ENCODE results near the gene EIPR1.

The EIPR1 gene

DNA sequence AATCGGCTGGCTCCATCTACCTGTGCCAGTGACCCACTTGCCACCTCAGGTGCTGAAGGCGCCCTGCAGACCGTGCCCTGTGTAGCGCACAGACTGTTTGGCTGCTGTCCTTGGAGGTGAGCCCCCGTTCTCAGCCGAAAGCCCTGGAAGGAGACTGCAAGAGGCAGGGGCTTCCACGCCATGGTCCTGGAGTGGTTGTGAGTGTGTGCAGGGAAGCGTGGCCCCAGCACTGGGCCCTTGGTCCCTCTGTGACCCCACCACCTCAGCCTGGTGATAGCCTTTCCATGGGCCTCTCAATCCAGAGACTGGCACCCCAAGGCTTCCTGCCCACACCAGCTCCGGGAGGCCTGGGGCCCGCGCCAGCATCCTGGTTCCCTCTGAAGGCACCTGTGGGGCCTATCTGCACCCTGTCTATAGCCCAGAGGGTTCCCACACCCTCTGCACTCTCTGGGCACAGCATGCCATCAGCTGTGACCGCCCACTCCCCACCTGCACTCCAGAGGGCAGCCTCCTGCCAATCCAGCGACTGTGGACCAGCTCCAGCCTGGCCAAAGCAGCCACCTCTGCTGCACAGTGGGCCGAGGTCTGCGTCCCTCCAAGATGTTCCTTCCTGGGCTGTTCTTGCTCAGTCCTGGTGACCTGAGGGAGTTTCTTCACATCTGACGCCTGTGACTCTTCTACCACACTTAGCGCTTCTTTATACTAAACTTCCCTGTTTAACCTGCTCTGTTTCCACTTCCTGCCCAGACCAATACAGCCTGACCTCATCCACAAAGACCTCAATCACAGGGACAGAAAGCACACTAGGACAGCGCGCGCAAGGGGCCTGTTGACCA, 109.5 kb downstream of the EIPR1 start:
- no peak for DNase-seq (ENCODE audit: low read depth)

- DNase-seq (ENCODE audit: low read depth), result no peak
These were observed 110.4 kb downstream of the EIPR1 start for GRCh38 chr2:3266925-3267867.

DNA sequence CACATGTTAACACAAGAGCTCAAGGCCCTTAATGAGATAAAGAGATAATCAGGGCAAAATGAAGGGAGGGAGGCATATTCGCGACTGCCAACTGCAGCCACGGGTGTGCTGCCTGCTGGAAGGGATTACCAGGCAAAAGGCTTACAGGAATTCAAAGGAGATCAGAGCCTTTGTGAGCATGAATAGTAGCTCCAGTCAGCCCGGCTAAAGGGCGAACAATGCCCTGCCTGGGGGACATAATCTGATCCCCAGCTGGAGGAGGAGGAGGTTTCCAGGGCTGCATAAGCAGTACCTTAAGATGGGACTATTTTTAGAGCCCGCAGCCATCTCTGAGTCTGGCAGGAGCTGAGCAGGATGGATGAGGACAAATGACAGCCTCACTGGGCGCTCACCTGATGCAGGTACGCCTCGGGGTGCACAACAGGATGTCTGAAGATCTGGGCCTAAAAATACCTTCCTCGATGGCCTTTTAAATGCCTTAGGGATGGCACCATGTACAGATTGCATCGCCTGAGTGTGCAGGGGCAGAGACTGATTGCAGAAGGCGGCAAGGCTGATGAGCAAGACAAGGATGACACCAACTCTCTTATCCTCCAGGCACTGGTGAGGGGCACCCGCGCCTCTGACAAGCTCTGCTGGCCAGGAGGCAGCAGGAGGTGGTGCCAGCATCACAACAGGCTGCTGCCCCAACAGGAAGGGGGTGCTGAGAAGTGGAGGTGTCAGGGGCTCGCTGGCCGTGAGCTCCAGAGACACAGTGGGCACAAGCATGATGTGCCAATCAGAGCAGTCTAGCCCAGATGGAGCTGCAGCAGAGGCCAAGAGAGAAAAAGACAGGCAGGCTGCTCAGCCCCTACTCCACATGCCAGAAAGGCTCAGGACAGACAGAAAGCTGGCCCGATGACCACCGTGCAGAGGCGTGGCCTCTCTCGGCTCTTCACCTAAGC, 111.4 kb downstream of the EIPR1 start:
- DNase-seq (ENCODE audit: low read depth), result no peak

DNA sequence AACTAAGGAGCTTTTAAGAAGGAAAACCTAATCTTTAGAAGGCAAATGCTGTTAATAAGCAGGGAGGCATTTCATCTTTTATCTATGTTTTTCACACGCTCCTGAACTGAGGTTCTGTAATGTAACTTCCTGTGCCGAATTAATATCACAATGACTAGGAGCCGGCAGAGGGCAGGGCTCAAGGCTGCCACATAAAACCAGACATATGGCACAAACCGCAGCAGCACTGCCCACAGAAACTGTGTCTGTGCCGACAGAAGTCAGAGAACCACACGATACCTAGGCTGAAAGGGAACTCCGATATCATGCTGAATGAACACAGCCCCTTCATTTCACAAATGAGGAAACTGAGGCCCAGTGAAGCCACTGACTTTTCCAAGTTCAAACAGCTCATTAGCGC, 112.1 kb downstream of the EIPR1 start:
- DNase-seq (ENCODE audit: low read depth), result no peak

- no peak for DNase-seq (ENCODE audit: low read depth)
These were observed 113.4 kb downstream of the EIPR1 start for GRCh38 chr2:3264010-3264744.

DNA sequence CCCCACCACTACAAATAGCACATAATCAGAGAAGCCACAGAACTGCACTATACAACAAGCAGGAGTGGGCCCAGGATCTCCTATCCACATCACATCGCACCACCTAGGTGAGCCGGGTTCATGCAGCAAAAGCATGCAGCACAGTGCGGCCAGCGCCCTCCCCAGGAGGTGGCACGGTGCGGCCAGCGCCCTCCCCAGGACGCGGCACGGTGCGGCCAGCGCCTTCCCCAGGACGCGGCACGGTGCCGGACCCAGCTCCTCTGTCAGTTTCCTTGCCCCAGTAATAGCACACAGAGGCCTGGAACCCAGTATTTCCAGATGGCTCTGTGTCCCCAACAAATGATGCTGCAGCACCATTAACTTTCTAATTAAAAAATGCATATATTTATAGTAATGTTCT, 114.1 kb downstream of the EIPR1 start:
- no peak for DNase-seq (ENCODE audit: low read depth)

- no peak for DNase-seq (ENCODE audit: low read depth)
These were observed 114.9 kb downstream of the EIPR1 start for GRCh38 chr2:3262437-3263388.

GRCh38 chr2:3261511-3261910, 116.1 kb downstream of the EIPR1 start:
- DNase-seq (ENCODE audit: low read depth), result no peak

DNA sequence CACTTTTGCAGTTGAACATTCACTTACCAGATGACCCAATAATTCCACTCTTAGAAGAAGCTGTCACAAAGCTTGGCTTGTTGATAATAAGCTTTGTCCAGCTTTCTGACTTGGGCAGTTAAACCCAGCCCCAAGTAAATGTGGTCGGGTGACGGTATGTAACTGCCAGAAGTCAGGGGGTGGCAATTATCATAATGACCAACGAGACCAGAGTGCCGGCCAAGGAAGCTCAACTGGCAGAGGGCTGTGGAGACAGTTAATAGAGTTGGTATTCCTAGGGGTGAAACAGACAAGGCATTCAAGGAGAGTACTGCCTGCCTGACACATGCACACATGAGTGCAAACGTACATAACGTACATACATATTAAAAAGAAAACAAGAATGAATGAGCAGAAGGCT, 116.7 kb downstream of the EIPR1 start:
- DNase-seq (ENCODE audit: low read depth), result no peak

DNA sequence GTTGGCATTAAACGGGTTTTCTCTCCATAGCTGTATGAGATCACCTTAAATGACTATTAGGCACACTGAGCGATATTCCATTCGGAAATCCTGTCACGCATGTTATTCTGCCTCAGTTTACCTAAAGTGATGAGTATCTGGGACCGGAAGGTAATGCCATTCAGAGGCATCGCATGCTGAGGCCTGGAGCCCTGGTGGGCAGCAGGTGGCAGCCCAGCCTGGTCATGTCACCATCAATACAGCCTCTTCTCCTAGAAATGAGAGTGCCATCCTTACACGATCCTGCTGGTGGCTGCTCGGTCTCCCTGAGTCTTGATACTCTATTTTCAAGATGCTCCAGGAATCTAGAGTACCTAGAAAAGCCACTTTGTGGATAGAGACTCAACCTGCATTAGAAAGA, 119.8 kb downstream of the EIPR1 start:
- DNase-seq (ENCODE audit: low read depth), result no peak

- no peak for DNase-seq (ENCODE audit: low read depth)
These were observed 120.5 kb downstream of the EIPR1 start for GRCh38 chr2:3257166-3257565.

DNA sequence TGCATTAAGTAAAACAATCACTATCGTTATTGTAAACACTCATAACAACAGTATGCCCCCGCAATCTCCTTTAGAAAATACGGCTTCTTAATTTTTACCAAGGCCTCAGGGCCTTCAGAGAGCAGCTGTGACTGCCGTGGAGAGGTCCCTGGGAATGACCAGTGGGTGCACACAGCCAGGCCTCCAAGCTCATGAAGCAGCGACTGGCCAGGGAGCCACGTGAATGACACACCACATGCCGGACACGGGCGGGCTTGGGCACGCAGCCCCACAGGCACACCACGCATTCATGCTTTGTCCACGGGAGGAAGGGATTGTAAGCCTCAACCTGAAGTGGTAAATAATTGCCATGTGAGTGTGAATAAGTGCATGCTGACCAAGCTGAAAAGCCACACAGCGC, 121.0 kb downstream of the EIPR1 start:
- no peak for DNase-seq (ENCODE audit: low read depth)

- no peak for DNase-seq (ENCODE audit: low read depth)
These were observed 121.5 kb downstream of the EIPR1 start for GRCh38 chr2:3256157-3256556.

GRCh38 chr2:3254442-3254941, 123.1 kb downstream of the EIPR1 start:
- DNase-seq (ENCODE audit: low read depth), result no peak

DNA sequence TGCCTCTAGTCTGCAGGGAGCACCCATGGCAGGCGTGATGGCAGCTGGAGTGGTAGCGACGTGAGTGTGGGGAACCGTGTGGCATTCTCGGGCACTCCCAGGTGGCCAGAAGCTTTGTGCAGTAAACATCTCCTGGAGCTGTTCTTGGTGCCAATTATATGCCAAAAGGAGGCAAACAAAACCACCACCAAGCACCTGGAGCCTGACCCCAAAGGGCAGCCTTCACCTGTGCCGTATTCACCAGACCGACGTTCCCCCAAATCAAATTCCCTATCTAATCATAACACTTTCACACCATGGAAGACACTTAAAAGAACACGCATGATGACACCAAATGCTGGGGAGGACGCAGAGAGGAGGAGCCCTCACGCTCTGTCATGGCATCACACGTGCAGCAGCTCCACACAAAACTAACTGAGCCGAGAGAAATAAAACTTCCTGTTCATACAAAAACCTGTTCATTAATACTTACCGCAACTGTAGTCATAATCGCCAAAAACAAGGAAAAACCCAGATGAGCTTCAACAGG, 123.6 kb downstream of the EIPR1 start:
- no peak for DNase-seq (ENCODE audit: low read depth)

DNA sequence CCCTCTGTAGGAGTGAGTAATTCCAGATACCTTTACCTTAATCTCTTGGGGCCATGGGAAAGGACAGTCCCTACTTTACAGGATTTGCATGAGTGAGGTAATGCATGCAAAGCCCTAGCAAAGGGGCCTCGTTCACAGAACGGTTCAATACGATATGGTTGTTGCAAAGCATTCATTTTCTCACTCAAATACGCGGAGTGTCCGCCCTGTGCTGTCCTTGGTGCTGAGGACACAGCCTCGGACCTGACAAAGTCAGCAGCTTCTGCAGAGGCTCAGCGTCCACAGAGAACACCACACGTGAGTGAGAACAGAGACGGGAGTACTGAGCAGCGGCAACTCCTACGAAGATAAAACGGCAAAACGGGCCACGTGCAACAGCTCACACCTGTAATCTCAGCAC, 125.7 kb downstream of the EIPR1 start:
- no peak for DNase-seq (ENCODE audit: low read depth)

GRCh38 chr2:3249476-3249962, 128.1 kb downstream of the EIPR1 start:
- no peak for DNase-seq (ENCODE audit: low read depth)

DNA sequence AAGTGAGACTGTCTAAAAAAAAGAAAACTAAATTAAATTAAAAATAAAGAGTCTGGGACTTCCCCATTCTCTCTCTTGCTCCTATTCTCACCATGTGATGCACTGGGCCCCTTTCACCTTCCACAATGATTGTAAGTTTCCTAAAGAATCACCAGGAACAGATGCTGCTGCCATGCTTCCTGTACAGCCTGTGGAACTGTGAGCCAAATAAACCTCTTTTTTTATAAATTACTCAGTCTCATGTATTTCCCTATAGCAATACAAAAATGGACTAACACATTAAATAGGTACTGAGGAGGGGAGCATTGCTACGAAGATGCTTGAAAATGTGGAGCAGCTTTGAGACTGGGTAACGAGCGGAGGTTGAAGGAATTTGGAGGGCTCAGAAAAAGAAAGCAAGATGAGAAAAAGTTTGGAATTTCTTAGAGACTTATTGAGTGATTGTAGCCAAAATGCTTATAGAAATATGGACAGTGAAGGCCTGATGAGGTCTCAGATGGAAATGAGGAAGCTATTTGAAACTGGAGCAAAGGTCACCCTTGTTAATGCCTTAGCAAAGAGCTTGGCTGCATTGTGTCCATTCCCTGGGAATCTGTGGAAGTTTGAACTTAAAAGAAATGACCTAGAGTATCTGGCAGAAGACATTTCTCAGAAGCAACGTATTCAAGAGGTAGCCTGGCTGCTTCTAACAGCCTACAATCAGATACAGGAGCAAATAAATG, 128.7 kb downstream of the EIPR1 start:
- no peak for DNase-seq (ENCODE audit: low read depth)
